ENCODE data around the gene ATG16L2. TPM values are rescaled to one million over a fixed set of nuclear protein-coding genes. Genes with fewer than 3 reads are reported as not detected.
"Not testable (repeated sequence)": the region's sequence is repeated elsewhere in the genome, so short reads cannot be mapped to it uniquely, and the experiment has no call there.

Gene ATG16L2
- total RNA-seq, 1 experiment from 2014 or later, result 17.3 TPM

- Mint-ChIP-seq H3K27me3 (ENCODE audit: low read depth) (peaks cover 5% of the 10 kb centered on the region), H3K27ac (no peak overlapping the region), H3K4me1 (peaks cover 12 to 14% of the 10 kb centered on the region in 2 experiments), H3K36me3 (ENCODE audit: insufficient read depth in 1 of 3, low read depth in 3 of 3) (peaks cover 0 to 22% (median 17%) of the 10 kb centered on the region in 3 experiments), H3K4me3 (no peak overlapping the region), H3K9me3 (no peaks in the 10 kb centered on the region)
- no peaks in the 10 kb centered on the region for H3K9me3 ChIP-seq (ENCODE audit: control insufficient read depth, low read depth, low read length)
- no peak overlapping the region for H2BK120ac ChIP-seq (ENCODE audit: low read depth, low read length, poor library complexity, severe bottlenecking)
- H3K27me3 ChIP-seq (ENCODE audit: insufficient read depth, low read length), result no peaks in the 10 kb centered on the region
- no peak overlapping the region for H3K56ac ChIP-seq (ENCODE audit: insufficient read length, low read depth, low read length)
- H2BK5ac ChIP-seq (ENCODE audit: insufficient read length, low read length), result no peak overlapping the region
- H3K27ac ChIP-seq (ENCODE audit: insufficient read length, low read depth, low read length), result no peak overlapping the region
- no peaks in the 10 kb centered on the region for H3K79me2 ChIP-seq (ENCODE audit: insufficient read depth, low read length)
- H3K14ac ChIP-seq (ENCODE audit: insufficient read depth, low read length), result no peak overlapping the region
- H3T11ph ChIP-seq (ENCODE audit: low read length), result no peak overlapping the region
- no peak overlapping the region for H3K9ac ChIP-seq (ENCODE audit: extremely low read depth, insufficient read length, low read length)
- H3K4me2 ChIP-seq (ENCODE audit: insufficient read depth, insufficient read length, low read length), result no peak overlapping the region
- H4K8ac ChIP-seq (replicated peaks; ENCODE audit: insufficient read length, low read depth, low read length), result no peak overlapping the region
- H2BK20ac ChIP-seq (ENCODE audit: low read depth, low read length, poor library complexity, severe bottlenecking), result no peak overlapping the region
- no peak overlapping the region for H4K91ac ChIP-seq (ENCODE audit: insufficient read length, low read depth, low read length)
- no peak overlapping the region for H3K23ac ChIP-seq (ENCODE audit: insufficient read length, low read depth, low read length)
- H2AK5ac ChIP-seq (ENCODE audit: insufficient read length, low read length), result no peak overlapping the region
- peaks cover 5% of the 10 kb centered on the region; the same call in 1 of the 2 replicates for H3K4me1 ChIP-seq (ENCODE audit: insufficient read depth, low read length)
- H2BK12ac ChIP-seq (ENCODE audit: insufficient read length, low read depth, low read length), result no peak overlapping the region
- H2BK15ac ChIP-seq (ENCODE audit: low read depth, low read length), result no peak overlapping the region
- no peak overlapping the region for H4K5ac ChIP-seq (ENCODE audit: insufficient read length, low read depth, low read length)
- no peaks in the 10 kb centered on the region for H4K20me1 ChIP-seq (ENCODE audit: control insufficient read depth, insufficient read depth, insufficient read length)
- no peak overlapping the region for H3K18ac ChIP-seq (ENCODE audit: insufficient read length, low read depth, low read length)
- H3K79me1 ChIP-seq (ENCODE audit: insufficient read depth, low read depth, low read length, poor library complexity, severe bottlenecking), result no peaks in the 10 kb centered on the region
- H2AFZ ChIP-seq (ENCODE audit: low read length), result no peak overlapping the region
- H3K4ac ChIP-seq (ENCODE audit: low read depth, low read length), result no peak overlapping the region
- TF ChIP-seq CTCF (conservative IDR thresholded peaks at IDR 0.05), result no peak
- no peak for DNase-seq
- H3K23me2 ChIP-seq (ENCODE audit: insufficient read length, low read depth, low read length, poor library complexity, severe bottlenecking), result peaks cover 5% of the 10 kb centered on the region
- WGBS (ENCODE audit: extremely low coverage, insufficient read length, low lambda C conversion rate), result no CpG with 5 or more reads among the region's 4 CpGs
Observed at GRCh38 chr11:72808331-72808798, 5.8 kb upstream of the ATG16L2 start.

GRCh38 chr11:72811686-72812085, 2.5 kb upstream of the ATG16L2 start:
- WGBS (ENCODE audit: extremely low coverage, insufficient read length, low lambda C conversion rate), result no CpG with 5 or more reads among the region's 10 CpGs
- H3K4me2 ChIP-seq (ENCODE audit: insufficient read depth, insufficient read length, low read length); DNase-seq: not testable (repeated sequence)

More at GRCh38 chr11:72811686-72812085, 2.5 kb upstream of the ATG16L2 start:
- H3K27ac Mint-ChIP-seq; H3K4me3 Mint-ChIP-seq; H2AFZ ChIP-seq (ENCODE audit: low read length); H3K56ac ChIP-seq (ENCODE audit: insufficient read length, low read depth, low read length); H3K4me1 ChIP-seq (ENCODE audit: insufficient read depth, low read length); H2BK20ac ChIP-seq (ENCODE audit: low read depth, low read length, poor library complexity, severe bottlenecking); H3K4ac ChIP-seq (ENCODE audit: low read depth, low read length); H3K18ac ChIP-seq (ENCODE audit: insufficient read length, low read depth, low read length); H4K5ac ChIP-seq (ENCODE audit: insufficient read length, low read depth, low read length); H3K14ac ChIP-seq (ENCODE audit: insufficient read depth, low read length); H2BK15ac ChIP-seq (ENCODE audit: low read depth, low read length); H4K91ac ChIP-seq (ENCODE audit: insufficient read length, low read depth, low read length); H3K79me1 ChIP-seq (ENCODE audit: insufficient read depth, low read depth, low read length, poor library complexity, severe bottlenecking); H2AK5ac ChIP-seq (ENCODE audit: insufficient read length, low read length); H4K8ac ChIP-seq (replicated peaks; ENCODE audit: insufficient read length, low read depth, low read length); H3K27me3 Mint-ChIP-seq (ENCODE audit: low read depth); H3K23ac ChIP-seq (ENCODE audit: insufficient read length, low read depth, low read length); H3K9me3 Mint-ChIP-seq; H3K27me3 ChIP-seq (ENCODE audit: insufficient read depth, low read length); H3K9ac ChIP-seq (ENCODE audit: extremely low read depth, insufficient read length, low read length); H3K79me2 ChIP-seq (ENCODE audit: insufficient read depth, low read length); H2BK5ac ChIP-seq (ENCODE audit: insufficient read length, low read length); H4K20me1 ChIP-seq (ENCODE audit: control insufficient read depth, insufficient read depth, insufficient read length); H2BK120ac ChIP-seq (ENCODE audit: low read depth, low read length, poor library complexity, severe bottlenecking); H2BK12ac ChIP-seq (ENCODE audit: insufficient read length, low read depth, low read length); H3K27ac ChIP-seq (ENCODE audit: insufficient read length, low read depth, low read length); H3T11ph ChIP-seq (ENCODE audit: low read length); H3K9me3 ChIP-seq (ENCODE audit: control insufficient read depth, low read depth, low read length): not testable (repeated sequence)
- H3K36me3 Mint-ChIP-seq (ENCODE audit: insufficient read depth in 1 of 3, low read depth in 3 of 3), result peaks cover 0 to 22% (median 17%) of the 10 kb centered on the region in 3 experiments; a peak in 6 of 7 replicates
- H3K4me1 Mint-ChIP-seq, result peaks cover 24 to 27% of the 10 kb centered on the region in 2 experiments
- H3K23me2 ChIP-seq (ENCODE audit: insufficient read length, low read depth, low read length, poor library complexity, severe bottlenecking), result peaks cover 17% of the 10 kb centered on the region
